NCI-H748 (cell line): ENCODE data around the gene ZNF451.

Experiments used
- DNase-seq: peaks from one replicate; lab custom pipeline; 2025; ENCODE audit not compliant: unreplicated experiment; lab: John Stamatoyannopoulos, UW

The ZNF451 gene

GRCh38 chr6:57201718-57202117 lies 111.7 kb downstream of the ZNF451 start:
- no peak for DNase-seq

GRCh38 chr6:57205550-57206328 lies 115.8 kb downstream of the ZNF451 start:
- no peak for DNase-seq

GRCh38 chr6:57207141-57207540 lies 117.2 kb downstream of the ZNF451 start:
- DNase-seq: no peak

GRCh38 chr6:57207872-57208271 lies 117.9 kb downstream of the ZNF451 start:
- no peak for DNase-seq

- no peak for DNase-seq
Observed at GRCh38 chr6:57209030-57209429, 119.0 kb downstream of the ZNF451 start.

- no peak for DNase-seq
Observed at GRCh38 chr6:57210060-57210459, 120.1 kb downstream of the ZNF451 start.

GRCh38 chr6:57215260-57215659 lies 125.3 kb downstream of the ZNF451 start:
- no peak for DNase-seq

GRCh38 chr6:57216235-57217101 lies 126.5 kb downstream of the ZNF451 start:
- no peak for DNase-seq

- no peak for DNase-seq
Observed at GRCh38 chr6:57217270-57217669, 127.3 kb downstream of the ZNF451 start.
